Activated CD4-positive, alpha-beta memory T cell treated with anti-CD3 and anti-CD28 coated beads, Interleukin-2, amount 10 ng/mL, durations not matched to agents 7 days and 5 days (primary cell): Measurements from ENCODE around the gene RBM23. TPM values are rescaled to one million over a fixed set of nuclear protein-coding genes. Genes with fewer than 3 reads are reported as not detected.
A peak's percentile ranks its signal among the peaks of the same experiment; 100 is the strongest.
"Not testable (repeated sequence)": the region's sequence is repeated elsewhere in the genome, so short reads cannot be mapped to it uniquely, and the experiment has no call there.

Source experiments
- CTCF ChIA-PET: fragments of 350-600 bp; sonication (Branson Sonifier 250); formaldehyde crosslinking; loops from one replicate; lab custom pipeline; 2021; ENCODE audit warnings: antibody characterized with exemption, inconsistent platforms; lab: Charles Lee
- POLR2A ChIA-PET: fragments of 350-600 bp; sonication (Branson Sonifier 250); formaldehyde crosslinking; loops from one replicate; lab custom pipeline; 2021; ENCODE audit warnings: antibody characterized with exemption; lab: Charles Lee
- DNase-seq: peaks from one replicate; pipeline ENCODE4 v3.0.0-alpha.2; 2020
- H3K27ac Mint-ChIP-seq: one replicate; pipeline ENCODE4 v1.8.0; 2021; ENCODE audit warnings: mild to moderate bottlenecking, mixed read lengths
- H3K27me3 Mint-ChIP-seq: one replicate; pipeline ENCODE4 v1.8.0; 2021; ENCODE audit warnings: mixed read lengths
- H3K36me3 Mint-ChIP-seq: one replicate; pipeline ENCODE4 v1.8.0; 2021; ENCODE audit warnings: low read depth, mixed read lengths
- H3K4me1 Mint-ChIP-seq: one replicate; pipeline ENCODE4 v1.8.0; 2021; ENCODE audit warnings: mixed read lengths
- H3K4me3 Mint-ChIP-seq: one replicate; pipeline ENCODE4 v1.8.0; 2021; ENCODE audit warnings: mild to moderate bottlenecking, mixed read lengths
- H3K9me3 Mint-ChIP-seq: one replicate; pipeline ENCODE4 v1.8.0; 2021; ENCODE audit warnings: mixed read lengths
- total RNA-seq, 2 experiments: library from RNA; stranded (reverse); gene quantifications; one replicate each; pipeline ENCODE4 v1.2.3, GENCODE V29; 2021

Gene RBM23
- total RNA-seq: 10 to 100 TPM; 71.8 to 73.5 TPM

DNA sequence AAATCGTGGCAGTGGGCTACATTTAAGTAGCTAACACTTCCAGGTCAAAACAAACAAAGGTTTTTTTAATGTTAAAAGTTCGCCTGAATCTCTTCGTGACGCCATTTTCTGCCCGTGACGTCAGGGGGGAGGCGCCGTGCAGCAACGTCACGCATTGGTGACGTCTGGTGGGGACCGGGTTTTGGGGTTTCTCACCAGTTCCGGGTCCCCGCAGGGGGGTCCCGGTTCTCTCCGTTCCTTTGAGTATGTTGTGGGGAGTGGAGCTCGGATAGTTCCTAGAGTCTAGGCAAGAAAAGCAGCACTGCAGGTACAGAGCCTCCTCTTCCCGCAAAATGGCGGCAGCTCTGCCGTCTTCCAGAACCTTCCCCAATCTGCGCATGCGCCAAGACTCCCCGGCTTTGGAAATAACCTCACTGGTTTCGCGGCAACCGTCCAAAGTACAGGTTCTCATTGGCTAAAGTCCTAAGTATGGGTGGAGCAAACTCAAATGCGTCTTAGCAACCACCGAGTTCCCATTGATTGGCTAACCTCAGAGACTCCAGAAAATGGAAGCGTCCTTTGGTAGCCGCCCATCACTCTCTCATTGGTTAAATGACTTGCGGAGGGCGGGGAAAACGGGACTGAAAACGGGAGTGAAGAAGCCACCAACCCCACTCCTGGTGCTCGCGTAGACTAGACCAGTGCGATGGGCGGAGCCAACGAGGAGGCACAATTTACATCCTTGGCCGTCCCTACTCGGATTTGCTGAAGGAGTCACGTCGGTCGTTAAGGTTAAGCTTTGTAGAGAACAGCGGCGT lies at the start of gene RBM23:
Gene RBM23, minus strand, starts transcription at position 346 of the 797 bp plus-strand sequence.
- peak; percentile 100 for DNase-seq
- H3K4me3 Mint-ChIP-seq: peak within 1 kb of the TSS; percentile 90
- peaks cover 50% of the 10 kb centered on the region for H3K36me3 Mint-ChIP-seq
- H3K27ac Mint-ChIP-seq: peak within 1 kb of the TSS; percentile 98
- H3K9me3 Mint-ChIP-seq: no peaks in the 10 kb centered on the region
- POLR2A ChIA-PET: interaction anchor here (0.7 to 4.1 kb wide), 29 partner anchors 8 to 1464 kb away, joined by 3 to 80 read pairs (median 6); partner anchors contain the start of genes ACIN1, C14orf119, CDH24 and CHD8
- H3K4me1 Mint-ChIP-seq: peaks cover 42% of the 10 kb centered on the region
- H3K27me3 Mint-ChIP-seq: no peaks in the 10 kb centered on the region
- CTCF ChIA-PET: interaction anchor here (0.6 to 5.8 kb wide), 21 partner anchors 9 to 349 kb away, joined by 3 to 49 read pairs (median 6); partner anchors contain the start of genes LRP10, OXA1L and PRMT5

DNA sequence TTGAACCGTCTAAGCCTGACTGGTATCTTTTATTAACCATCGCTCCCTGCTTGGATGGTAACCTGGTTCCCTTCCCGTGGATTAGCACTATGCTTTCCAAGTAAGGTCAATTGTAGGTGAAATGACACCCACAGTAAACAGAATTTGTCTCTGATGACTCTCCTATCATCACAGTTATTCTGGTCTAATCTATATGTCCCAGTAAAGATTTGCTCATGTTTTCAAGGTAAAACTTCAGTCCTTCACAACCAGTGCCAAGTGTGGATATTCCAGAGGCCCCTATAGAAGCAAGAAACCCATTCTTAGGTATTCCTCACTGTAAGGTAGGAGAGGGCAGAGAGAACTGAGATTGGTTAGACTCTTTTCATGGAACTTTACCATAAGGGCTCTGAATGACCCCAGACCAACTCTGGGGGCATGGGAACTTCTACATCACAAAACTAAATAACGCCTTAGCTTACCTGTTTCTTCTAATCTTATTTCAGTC lies 47.9 kb upstream of the RBM23 start:
- Mint-ChIP-seq H3K27ac (no peak overlapping the region), H3K4me1 (no peaks in the 10 kb centered on the region), H3K36me3 (no peaks in the 10 kb centered on the region), H3K9me3 (no peaks in the 10 kb centered on the region), H3K27me3 (peaks cover 4% of the 10 kb centered on the region), H3K4me3 (no peak overlapping the region)
- ChIA-PET POLR2A (no interaction called here), CTCF (interaction anchor here (2.1 kb wide), 1 partner anchor 20 kb away, joined by 10 read pairs; no protein-coding TSS in a partner anchor)
- no peak for DNase-seq

DNA sequence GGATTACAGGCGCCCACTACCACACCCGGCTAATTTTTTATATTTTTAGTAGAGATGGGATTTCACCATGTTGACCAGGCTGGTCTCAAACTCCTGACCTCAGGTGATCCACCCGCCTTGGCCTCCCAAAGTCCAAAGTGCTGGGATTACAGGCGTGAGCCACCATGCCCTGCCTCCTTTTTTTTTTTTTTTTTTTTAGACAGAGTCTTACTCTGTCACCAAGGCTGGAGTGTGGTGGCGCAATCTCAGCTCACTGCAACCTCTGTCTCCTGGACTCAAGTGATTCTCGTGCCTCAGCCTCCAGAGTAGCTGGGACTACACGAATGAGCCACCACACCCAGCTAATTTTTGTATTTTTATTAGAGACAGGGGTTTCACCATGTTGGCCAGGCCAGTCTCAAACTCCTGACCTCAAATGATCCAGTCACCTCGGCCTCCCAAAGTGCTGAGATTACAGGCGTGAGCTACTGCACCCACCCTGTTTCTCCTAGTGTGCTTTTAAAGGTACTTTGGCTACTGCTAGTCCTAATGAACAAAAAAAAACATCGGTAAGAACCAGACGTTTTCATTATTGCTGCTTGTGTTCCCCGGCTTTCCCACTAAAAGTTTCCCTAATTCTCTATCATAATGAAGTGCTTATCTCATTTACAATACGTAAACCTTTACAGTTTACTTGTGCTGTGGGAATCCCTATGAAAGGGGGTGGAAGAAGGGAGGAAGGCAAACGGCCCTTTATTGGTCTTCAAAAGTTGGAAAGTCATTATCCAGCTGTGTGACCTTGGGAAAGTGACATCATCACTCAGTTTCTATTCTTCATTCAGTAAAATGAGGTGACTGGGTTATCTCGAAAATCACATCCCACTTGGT lies 47.2 kb upstream of the RBM23 start:
- H3K36me3 Mint-ChIP-seq, POLR2A ChIA-PET, H3K4me3 Mint-ChIP-seq, H3K27ac Mint-ChIP-seq, DNase-seq, H3K4me1 Mint-ChIP-seq, H3K27me3 Mint-ChIP-seq, H3K9me3 Mint-ChIP-seq: not testable (repeated sequence)
- CTCF ChIA-PET: interaction anchor here (0.7 to 2.1 kb wide), 3 partner anchors 20 to 396 kb away, joined by 3 to 10 read pairs (median 3); partner anchors contain the start of gene CDH24

DNA sequence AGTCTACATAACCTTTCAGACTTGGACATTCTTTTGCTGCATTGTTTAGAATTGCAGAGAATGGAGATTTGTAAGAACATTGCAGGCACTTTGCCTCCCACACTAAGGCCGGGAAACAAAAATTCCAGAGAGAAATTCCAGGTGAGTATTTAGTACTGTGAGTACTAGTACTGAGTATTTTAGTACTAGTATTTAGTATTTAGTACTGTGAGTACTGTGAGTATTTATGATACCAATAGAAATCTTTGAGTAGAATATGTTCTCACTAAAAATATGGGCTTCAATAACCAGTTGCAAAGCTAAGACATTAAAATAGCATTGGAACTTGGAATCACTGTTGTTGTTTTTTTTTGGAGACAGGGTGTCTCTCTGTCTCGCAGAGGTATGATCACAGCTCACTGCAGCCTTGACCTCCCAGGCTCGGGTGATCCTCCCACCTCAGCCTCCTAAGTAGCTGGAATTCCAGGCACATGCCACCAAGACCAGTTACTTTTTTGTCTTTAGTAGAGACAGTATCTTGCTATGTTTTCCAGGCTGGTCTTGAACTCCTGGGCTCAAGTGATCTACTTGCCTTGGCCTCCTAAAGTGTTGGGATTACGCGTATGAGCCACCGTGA lies 43.2 kb upstream of the RBM23 start:
- Mint-ChIP-seq H3K27me3 (peaks cover 5% of the 10 kb centered on the region), H3K36me3 (no peaks in the 10 kb centered on the region), H3K4me3 (no peak overlapping the region), H3K4me1 (peaks cover 4% of the 10 kb centered on the region), H3K27ac (no peak overlapping the region), H3K9me3 (no peaks in the 10 kb centered on the region)
- ChIA-PET CTCF (interaction anchor here (1.0 to 4.2 kb wide), 4 partner anchors 10 to 106 kb away, joined by 3 to 18 read pairs (median 6); no protein-coding TSS in a partner anchor), POLR2A (interaction anchor here (1.0 to 1.7 kb wide), 3 partner anchors 13 to 45 kb away, joined by 3 to 5 read pairs (median 3); partner anchors contain the start of gene PRMT5)
- DNase-seq: no peak

DNA sequence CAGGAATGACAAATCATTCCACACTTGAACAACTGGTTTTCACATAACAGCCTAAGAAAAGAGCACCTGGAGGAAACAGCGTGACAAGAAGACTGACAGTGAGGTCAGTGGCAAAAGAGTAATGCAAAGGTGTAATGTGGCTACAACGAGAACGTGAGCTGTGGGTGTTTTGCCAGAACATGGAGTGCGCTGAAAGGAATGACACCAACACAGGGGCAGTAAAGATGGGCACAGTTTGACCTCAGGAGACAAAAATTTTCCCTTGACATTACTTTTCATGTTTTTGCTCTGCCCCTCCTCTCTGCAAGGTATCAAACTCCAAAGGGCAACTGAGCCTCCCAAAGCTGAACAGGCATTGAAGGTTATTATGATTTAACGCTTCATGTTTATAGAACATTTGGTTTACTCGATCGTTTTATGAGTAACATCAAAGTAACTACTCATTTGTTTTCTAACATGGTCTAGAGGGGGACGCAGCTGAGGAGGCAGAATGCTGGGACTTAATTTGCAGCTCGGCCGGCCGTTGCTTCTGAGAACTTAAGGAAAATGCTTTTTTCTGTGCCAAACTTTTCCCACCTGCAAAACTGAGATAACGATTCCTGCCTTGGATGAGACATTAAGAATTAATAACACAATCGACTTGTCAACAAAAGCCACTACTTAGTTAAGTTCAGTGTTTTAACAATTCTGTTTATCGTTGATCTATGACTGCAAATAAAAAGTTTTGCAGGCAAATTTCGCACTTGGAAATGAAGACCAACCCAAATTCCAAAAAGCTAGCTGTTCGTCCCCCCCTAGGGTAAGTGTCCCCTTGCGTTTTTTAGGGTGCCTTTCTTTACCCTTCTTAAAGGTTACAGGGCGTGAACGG lies 37.0 kb upstream of the RBM23 start:
- no peaks in the 10 kb centered on the region for H3K9me3 Mint-ChIP-seq
- H3K36me3 Mint-ChIP-seq: peaks cover 32% of the 10 kb centered on the region
- POLR2A ChIA-PET: interaction anchor here (0.6 to 4.1 kb wide), 30 partner anchors 10 to 1170 kb away, joined by 3 to 33 read pairs (median 4); partner anchors contain the start of genes ACIN1, AJUBA, DAD1 and LRP10
- CTCF ChIA-PET: interaction anchor here (0.7 to 3.2 kb wide), 23 partner anchors 14 to 386 kb away, joined by 3 to 25 read pairs (median 5); partner anchors contain the start of genes ACIN1, C14orf119, CDH24 and MRPL52
- no peak for DNase-seq
- H3K27me3 Mint-ChIP-seq: peaks cover 3% of the 10 kb centered on the region
- peaks cover 30% of the 10 kb centered on the region for H3K4me1 Mint-ChIP-seq
- H3K27ac Mint-ChIP-seq: peak overlapping the region; percentile 79
- H3K4me3 Mint-ChIP-seq: peak overlapping the region; percentile 91

DNA sequence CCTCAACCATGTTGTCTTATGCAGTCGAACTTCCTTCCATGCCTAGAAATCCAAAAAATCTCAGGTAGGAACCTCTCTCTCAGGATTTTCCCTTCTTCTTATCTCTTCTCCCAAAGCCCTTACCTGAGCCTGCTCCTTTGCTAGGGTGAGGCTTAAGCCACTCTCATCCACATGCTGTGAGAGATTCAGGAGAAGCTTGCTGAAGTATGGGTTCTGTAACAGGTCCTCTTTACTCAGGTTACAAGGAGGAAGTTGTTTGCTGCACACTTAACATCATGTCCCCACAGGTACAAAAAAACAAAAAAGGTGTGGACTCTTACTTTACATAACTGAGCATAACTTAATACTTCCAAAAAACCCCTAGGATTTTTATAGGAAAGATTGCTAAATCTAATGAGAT lies 33.5 kb upstream of the RBM23 start:
- Mint-ChIP-seq H3K27me3 (no peaks in the 10 kb centered on the region), H3K27ac (no peak overlapping the region), H3K9me3 (no peaks in the 10 kb centered on the region), H3K4me3 (no peak overlapping the region), H3K4me1 (peaks cover 26% of the 10 kb centered on the region), H3K36me3 (peaks cover 45% of the 10 kb centered on the region)
- ChIA-PET POLR2A (no interaction called here), CTCF (interaction anchor here (1.0 to 1.7 kb wide), 2 partner anchors 8 to 23 kb away, joined by 5 to 7 read pairs; partner anchors contain the start of gene PRMT5)
- no peak for DNase-seq

DNA sequence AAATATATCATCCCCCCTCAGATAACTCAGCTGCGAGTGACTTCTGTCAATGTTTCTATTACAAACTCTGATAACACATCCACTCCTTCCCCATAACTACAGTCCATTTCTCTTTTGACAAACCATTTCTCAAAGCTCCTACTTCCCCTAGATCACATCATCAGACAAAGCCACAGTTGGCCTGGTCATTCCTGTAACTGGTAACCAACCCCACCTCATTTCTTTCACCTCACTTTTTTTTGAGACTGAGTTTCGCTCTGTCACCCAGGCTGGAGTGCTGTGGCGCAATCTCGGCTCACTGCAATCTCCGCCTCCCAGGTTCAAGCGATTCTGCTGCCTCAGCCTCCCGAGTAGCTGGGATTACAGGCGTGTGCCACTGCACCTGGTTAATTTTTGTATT lies 32.8 kb upstream of the RBM23 start:
- H3K9me3 Mint-ChIP-seq, H3K4me3 Mint-ChIP-seq, H3K27me3 Mint-ChIP-seq, POLR2A ChIA-PET, H3K27ac Mint-ChIP-seq, DNase-seq: not testable (repeated sequence)
- peaks cover 24% of the 10 kb centered on the region for H3K4me1 Mint-ChIP-seq
- H3K36me3 Mint-ChIP-seq: peaks cover 52% of the 10 kb centered on the region
- CTCF ChIA-PET: interaction anchor here (1.0 to 1.7 kb wide), 3 partner anchors 8 to 35 kb away, joined by 4 to 7 read pairs (median 5); partner anchors contain the start of gene PRMT5

DNA sequence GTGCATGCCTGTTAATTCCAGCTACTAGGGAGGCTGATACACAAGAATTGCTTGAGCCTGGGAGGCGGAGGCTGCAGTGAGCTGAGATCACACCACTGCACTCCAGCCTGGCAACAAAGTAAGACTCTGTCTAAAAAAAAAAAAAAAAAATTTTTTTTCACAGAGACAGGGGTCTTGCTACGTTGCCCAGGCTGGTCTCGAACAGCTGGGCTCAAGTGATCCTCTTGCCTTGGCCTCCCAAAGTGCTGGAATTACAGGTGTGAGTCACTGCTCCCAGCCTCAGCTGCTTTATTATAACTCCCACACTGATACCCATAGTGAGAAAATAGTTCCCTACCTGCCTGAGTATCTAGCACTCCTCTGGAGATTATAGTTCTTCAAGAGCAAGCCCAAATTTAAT lies 26.7 kb upstream of the RBM23 start:
- Mint-ChIP-seq H3K36me3 (peaks cover 36% of the 10 kb centered on the region), H3K9me3 (no peaks in the 10 kb centered on the region), H3K4me3 (no peak overlapping the region), H3K27ac (no peak overlapping the region), H3K4me1 (no peaks in the 10 kb centered on the region), H3K27me3 (no peaks in the 10 kb centered on the region)
- CTCF ChIA-PET: interaction anchor here (0.7 to 4.0 kb wide), 10 partner anchors 11 to 77 kb away, joined by 3 to 21 read pairs (median 4); partner anchors contain the start of genes AJUBA, HAUS4 and PRMT5
- POLR2A ChIA-PET: interaction anchor here (0.9 to 3.4 kb wide), 3 partner anchors 10 to 357 kb away, joined by 3 to 23 read pairs (median 3); partner anchors contain the start of genes DAD1, HAUS4 and PRMT5
- no peak for DNase-seq

DNA sequence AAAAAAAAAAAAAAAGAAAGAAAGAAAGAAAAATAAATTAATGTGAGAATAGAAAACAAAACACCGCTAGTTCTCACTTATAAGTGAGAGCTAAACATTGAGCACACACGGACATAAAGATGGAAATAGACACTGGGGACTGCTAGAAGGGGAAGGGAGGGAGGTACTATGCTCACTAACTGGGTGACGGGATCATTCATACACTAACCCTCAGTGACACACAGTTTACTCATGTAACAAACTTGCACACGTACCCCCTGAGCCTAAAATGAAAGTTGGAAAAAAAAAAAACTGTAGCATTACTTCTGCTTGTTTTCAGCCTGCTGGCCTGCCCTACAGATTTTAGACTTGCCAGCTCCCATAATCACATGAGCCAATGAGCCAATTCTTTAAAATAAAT lies 20.7 kb upstream of the RBM23 start:
- peaks cover 12% of the 10 kb centered on the region for H3K36me3 Mint-ChIP-seq
- DNase-seq: no peak
- CTCF ChIA-PET: interaction anchor here (0.6 to 1.8 kb wide), 4 partner anchors 10 to 201 kb away, joined by 3 to 5 read pairs (median 3); partner anchors contain the start of gene PRMT5
- no peak overlapping the region for H3K27ac Mint-ChIP-seq
- H3K4me1 Mint-ChIP-seq: no peaks in the 10 kb centered on the region
- H3K27me3 Mint-ChIP-seq: no peaks in the 10 kb centered on the region
- POLR2A ChIA-PET: interaction anchor here (1.5 kb wide), 1 partner anchor 10 kb away, joined by 6 read pairs; the partner anchor contains the start of gene PRMT5
- H3K9me3 Mint-ChIP-seq: no peaks in the 10 kb centered on the region
- H3K4me3 Mint-ChIP-seq: no peak overlapping the region

DNA sequence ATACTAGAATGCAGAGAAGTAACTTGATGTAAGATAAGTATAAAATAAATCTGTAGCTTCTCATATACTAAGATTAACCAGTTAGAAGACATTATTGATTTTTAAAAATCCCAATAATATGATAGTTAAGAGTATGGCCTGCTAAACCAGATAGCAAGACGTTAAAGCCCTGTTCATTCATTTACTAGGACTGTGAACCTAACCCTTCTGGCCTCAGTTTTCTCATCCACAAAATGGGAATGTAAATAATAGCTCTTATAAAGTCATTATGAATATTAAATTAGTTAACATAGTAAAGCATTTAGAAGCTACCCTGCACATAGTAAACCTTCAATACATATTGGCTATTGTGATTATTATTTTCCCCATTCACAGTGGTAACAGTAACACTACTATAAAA lies 16.2 kb upstream of the RBM23 start:
- H3K9me3 Mint-ChIP-seq: no peaks in the 10 kb centered on the region
- CTCF ChIA-PET: interaction anchor here (0.6 to 1.4 kb wide), 7 partner anchors 38 to 160 kb away, joined by 3 to 5 read pairs (median 4); no protein-coding TSS in a partner anchor
- POLR2A ChIA-PET: interaction anchor here (1.5 kb wide), 1 partner anchor 38 kb away, joined by 3 read pairs; no protein-coding TSS in a partner anchor
- H3K36me3 Mint-ChIP-seq: peaks cover 9% of the 10 kb centered on the region
- no peak for DNase-seq
- H3K4me1 Mint-ChIP-seq: peaks cover 3% of the 10 kb centered on the region
- no peak overlapping the region for H3K27ac Mint-ChIP-seq
- no peak overlapping the region for H3K4me3 Mint-ChIP-seq
- no peaks in the 10 kb centered on the region for H3K27me3 Mint-ChIP-seq

DNA sequence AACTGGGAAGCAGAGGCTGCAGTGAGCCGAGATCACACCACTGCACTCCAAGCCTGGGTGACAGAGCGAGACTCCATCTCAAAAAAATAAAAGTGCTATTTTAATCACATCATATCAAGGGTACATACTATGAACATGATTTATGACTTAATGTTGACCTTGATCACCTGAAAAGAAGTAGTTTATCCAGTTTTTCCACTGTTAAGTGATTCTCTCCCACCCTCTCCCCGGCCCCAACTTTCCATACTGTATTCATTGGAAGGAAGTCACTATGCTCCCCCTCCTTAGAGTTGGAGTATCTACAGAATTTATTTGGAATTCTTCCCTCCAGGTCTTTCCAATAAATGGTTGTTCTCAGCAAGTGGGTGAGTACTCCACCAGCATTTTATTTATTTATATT lies 13.2 kb upstream of the RBM23 start:
- Mint-ChIP-seq H3K27me3 (no peaks in the 10 kb centered on the region), H3K36me3 (peaks cover 8% of the 10 kb centered on the region), H3K9me3 (no peaks in the 10 kb centered on the region), H3K27ac (no peak overlapping the region), H3K4me3 (no peak overlapping the region), H3K4me1 (peaks cover 7% of the 10 kb centered on the region)
- ChIA-PET CTCF (interaction anchor here (0.7 kb wide), 1 partner anchor 46 kb away, joined by 3 read pairs; no protein-coding TSS in a partner anchor), POLR2A (no interaction called here)
- DNase-seq: no peak
